GM12875 (cell line): ENCODE data around the gene SLC25A52.
"Not testable (repeated sequence)": the region's sequence is repeated elsewhere in the genome, so short reads cannot be mapped to it uniquely, and the experiment has no call there.

ENCODE experiments used
- H3K4me3 ChIP-seq: one replicate; pipeline ENCODE4 v1.5.1; 2011; ENCODE audit warnings: low read depth, low read length, control low read depth
- TF ChIP-seq, protein P1 (sequence below): IDR thresholded peaks from 2 replicates; pipeline ENCODE4 v1.5.1; 2011; ENCODE audit warnings: low read depth, mild to moderate bottlenecking, control low read depth, inconsistent platforms, low read length, moderate library complexity, borderline replicate concordance; ENCODE audit not compliant: insufficient read depth

The SLC25A52 gene

DNA sequence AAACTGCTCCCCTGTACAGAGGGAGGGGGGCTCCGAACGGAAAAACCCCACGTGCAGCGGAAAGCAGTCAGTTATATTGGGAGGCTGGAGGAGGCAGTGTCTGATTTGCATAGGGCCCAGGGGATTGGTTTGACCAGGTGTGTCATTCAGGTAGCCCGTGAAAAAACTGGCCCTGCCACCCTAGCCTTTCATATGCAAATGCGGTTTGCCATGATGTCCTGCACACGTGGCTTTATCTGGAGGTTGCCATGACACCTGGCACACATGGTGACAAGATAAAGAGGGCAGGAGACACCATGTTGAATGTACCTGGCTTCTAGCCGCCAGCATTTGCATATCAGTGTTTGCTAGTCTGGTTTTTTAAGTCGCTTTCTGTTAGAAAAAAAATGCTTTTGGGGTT lies 20.5 kb downstream of the SLC25A52 start:
- no peak overlapping the region for H3K4me3 ChIP-seq
- TF ChIP-seq, protein P1, sequence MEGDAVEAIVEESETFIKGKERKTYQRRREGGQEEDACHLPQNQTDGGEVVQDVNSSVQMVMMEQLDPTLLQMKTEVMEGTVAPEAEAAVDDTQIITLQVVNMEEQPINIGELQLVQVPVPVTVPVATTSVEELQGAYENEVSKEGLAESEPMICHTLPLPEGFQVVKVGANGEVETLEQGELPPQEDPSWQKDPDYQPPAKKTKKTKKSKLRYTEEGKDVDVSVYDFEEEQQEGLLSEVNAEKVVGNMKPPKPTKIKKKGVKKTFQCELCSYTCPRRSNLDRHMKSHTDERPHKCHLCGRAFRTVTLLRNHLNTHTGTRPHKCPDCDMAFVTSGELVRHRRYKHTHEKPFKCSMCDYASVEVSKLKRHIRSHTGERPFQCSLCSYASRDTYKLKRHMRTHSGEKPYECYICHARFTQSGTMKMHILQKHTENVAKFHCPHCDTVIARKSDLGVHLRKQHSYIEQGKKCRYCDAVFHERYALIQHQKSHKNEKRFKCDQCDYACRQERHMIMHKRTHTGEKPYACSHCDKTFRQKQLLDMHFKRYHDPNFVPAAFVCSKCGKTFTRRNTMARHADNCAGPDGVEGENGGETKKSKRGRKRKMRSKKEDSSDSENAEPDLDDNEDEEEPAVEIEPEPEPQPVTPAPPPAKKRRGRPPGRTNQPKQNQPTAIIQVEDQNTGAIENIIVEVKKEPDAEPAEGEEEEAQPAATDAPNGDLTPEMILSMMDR, result no peak

DNA sequence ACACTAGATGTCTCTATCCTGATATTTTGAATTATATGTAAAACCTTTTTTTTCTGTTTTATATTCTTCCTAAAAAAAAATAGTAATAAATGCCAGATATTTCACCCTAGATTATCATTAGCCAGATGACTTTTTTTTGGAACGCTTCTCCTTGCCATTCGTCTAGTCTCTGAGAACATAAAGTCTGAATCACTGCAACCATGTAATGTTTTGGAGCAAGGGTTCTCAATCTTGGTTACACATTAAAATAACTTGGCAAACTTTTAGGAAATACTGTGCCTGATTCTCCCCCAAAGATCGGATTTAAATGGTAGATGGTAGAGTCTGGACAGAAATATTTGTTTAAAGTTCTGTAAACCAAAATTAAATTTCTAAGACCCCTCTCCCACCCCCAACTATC lies 21.0 kb downstream of the SLC25A52 start:
- no peak overlapping the region for H3K4me3 ChIP-seq
- TF ChIP-seq, protein P1, result no peak

DNA sequence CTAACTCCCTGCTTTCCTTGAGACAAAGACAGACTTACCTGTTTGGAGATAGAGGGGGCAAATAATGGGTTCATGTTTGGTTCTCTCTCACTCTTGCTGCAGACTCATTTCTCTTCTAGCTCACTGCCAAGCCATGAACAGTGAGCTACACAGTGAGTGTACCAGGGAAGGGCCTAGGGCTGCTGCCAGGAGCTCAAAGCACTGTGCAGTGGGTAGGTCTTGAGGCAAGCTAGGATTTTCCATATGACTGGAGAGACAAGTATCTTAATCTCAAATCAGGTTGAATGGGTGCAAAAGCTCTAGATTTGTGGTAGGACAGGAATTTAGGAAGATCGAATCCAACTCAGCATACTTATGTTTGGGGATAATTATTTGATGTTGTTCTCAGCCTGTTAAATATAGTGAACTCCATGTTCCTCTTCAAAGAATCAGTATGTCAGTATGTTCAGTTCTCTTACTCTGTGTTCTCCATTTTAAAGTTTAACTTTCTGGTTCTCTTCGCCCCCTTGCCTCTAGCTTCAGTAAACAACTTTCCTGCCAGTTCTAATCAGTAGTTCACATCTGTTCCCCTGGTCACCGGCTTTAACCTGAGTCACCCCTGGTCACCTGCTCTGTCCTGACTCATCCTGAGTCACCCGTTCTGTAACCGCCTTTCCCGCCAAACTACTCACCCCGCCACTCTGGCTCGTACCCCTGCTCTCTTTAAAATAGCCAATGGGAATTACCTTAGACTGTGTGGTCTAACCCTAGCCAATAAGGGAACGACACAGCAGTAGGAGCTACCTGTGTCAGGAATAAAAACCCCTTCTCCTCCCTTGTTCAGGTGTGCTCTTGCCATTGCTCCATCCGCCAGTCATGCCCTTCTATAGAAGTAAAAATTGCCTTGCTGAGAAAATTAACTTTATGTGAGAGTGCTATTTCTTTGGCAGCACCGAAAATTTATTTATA lies 21.9 kb downstream of the SLC25A52 start:
- TF ChIP-seq, protein P1, result no peak
- no peak overlapping the region for H3K4me3 ChIP-seq

DNA sequence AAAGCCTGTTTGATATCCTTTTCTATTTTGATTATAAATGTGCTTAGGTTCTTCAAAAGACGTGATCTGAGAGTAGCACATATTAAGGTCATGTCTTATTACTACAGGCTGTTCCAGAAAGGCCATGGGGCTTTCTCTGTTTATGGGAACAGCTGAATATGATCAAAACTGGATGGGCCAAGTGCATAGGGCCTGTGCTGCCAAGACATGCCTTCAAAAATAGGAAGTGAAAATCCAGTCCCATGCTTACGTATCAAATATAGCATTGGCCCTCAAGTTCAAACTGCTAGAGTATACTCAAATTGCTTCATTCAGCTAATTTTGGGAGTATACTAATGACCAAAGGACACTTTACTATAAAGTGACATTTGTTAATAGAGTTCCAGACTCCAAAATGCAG lies 24.1 kb downstream of the SLC25A52 start:
- TF ChIP-seq, protein P1, result no peak
- no peak overlapping the region for H3K4me3 ChIP-seq

DNA sequence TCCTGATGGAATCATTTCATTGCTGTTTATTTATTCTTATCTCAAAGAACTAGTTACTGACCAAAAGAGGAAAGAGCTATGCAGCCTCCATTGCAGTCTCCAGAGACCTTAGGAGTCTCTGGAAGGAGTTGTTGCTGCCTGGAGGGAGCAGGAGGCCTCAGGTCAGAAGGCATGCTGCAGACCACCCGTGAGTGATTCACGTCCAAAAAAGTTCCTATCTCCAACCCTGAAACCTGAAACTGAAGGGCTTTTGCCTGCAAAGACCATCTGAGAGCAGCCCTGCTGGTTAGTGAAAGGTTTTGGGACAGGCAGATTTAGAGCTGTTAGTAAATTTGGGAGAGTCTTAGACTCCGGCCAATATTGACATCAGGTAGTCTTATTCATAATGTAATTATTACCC lies 29.1 kb downstream of the SLC25A52 start:
- no peak overlapping the region for H3K4me3 ChIP-seq
- TF ChIP-seq, protein P1, result no peak

DNA sequence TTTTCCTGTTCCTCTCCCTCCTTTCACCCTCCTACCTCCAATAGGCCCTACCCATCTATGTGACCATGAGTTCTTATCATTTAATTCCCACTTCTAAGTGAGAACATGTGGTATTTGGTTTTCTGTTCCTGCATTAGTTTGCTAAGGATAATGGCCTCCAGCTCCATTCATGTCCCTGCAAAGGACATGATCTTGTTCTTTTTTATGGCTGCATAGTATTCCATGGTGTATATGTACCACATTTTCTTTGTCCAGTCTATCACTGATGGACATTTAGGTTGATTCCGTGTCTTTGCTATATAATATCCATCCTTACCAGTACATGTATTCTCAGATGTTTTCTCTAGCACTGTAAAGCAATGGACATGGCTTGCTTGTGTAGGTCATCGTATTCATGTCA lies 31.5 kb downstream of the SLC25A52 start:
- not testable (repeated sequence) for H3K4me3 ChIP-seq

DNA sequence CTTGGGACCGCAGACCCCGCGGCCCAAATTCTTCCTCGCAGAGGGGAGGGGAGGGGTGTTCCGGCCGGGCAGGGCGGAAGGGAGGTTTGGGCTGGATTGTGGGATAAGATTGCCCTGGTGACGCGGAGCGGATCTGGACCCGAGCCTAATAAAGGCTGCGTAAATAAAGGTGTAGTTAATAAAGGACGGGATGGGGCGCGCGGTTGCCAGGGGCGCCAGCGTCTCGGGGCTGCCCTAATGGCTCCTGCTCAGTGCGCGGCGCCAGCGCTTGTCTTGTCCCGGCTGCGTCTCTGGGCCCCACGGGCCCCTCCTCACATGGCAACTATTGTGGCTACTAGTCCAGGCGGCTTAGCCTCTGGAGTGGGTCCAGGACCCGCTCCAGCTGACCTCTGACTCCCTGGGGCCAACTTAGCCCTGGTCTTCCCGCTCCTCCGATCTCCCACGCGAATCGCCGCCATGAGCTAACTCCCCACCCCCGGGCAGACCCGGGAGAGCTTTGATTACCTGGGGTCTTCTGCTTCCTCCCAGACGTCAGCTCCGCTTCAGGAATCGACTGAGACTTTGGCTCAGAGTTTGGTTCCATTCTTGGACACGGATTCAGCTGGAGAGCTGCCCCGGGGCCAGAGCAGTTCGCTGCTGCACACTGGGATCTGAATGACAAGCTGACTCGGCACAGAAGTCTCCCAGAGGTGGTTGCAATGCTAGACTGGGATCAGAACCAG lies 36.5 kb downstream of the SLC25A52 start:
- TF ChIP-seq, protein P1, result no peak
- H3K4me3 ChIP-seq, result peak overlapping the region; percentile 64
